IPS DF 6.9 (cell line): ENCODE data around the gene TOGARAM1.

Source experiments
- DNase-seq: peaks from one replicate; pipeline ENCODE4 v3.0.0-alpha.2; 2013; ENCODE audit warnings: low read depth, low spot score
- H3K27ac ChIP-seq: one replicate; pipeline ENCODE4 v1.5.1; 2013; ENCODE audit warnings: low read length, control low read depth
- H3K27me3 ChIP-seq: 2 replicates; pipeline ENCODE4 v1.6.1; 2013; ENCODE audit warnings: mild to moderate bottlenecking, low read length; ENCODE audit not compliant: control insufficient read depth, insufficient read depth
- H3K36me3 ChIP-seq: 2 replicates; pipeline ENCODE4 v1.6.1; 2013; ENCODE audit warnings: low read length; ENCODE audit not compliant: control insufficient read depth, insufficient read depth
- H3K4me1 ChIP-seq: 2 replicates; pipeline ENCODE4 v1.6.1; 2013; ENCODE audit warnings: low read length; ENCODE audit not compliant: control insufficient read depth, insufficient read depth
- H3K4me3 ChIP-seq: 2 replicates; pipeline ENCODE4 v1.5.1; 2013; ENCODE audit warnings: mild to moderate bottlenecking, low read length
- H3K9me3 ChIP-seq: 2 replicates; pipeline ENCODE4 v1.6.1; 2013; ENCODE audit warnings: low read length, inconsistent platforms; ENCODE audit not compliant: control insufficient read depth, insufficient read depth
- WGBS: extraction: QIAGEN DNeasy Blood & Tissue Kit; methylation state at CpG from one replicate; pipeline ENCODE4 v1.1.7; 2013; ENCODE audit warnings: mixed read lengths, missing lambda C conversion rate; ENCODE audit not compliant: insufficient read length, insufficient coverage; 5-methylcytosine and 5-hydroxymethylcytosine counted together

The TOGARAM1 gene

DNA sequence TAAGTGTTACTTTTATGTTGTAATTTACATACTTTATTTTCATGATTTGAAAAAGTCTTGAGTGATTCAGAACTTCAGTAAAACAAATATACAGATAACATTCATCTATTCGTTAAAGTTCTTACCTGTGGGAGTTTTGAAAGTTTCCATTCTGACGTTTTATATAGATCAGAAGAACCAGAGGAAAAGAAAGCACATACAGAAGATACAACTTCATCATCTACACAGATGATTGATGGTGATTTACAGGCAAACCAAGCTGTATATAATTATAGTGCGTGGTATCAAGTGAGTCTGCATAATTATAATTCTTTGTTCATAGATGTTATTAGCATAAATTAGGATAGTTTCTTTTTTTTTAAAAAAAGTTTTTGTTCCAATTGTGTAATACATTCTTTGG, 152.3 kb downstream of the TOGARAM1 start:
- H3K27ac ChIP-seq: no peak overlapping the region
- H3K9me3 ChIP-seq: no peaks in the 10 kb centered on the region
- no peak for DNase-seq
- peaks cover 6% of the 10 kb centered on the region; the same call in 1 of the 2 replicates for H3K36me3 ChIP-seq
- no CpG with 5 or more reads among the region's 3 CpGs for WGBS
- H3K4me1 ChIP-seq: no peaks in the 10 kb centered on the region
- no peak overlapping the region for H3K4me3 ChIP-seq
- no peaks in the 10 kb centered on the region for H3K27me3 ChIP-seq

GRCh38 chr14:45118594-45118993, 156.6 kb downstream of the TOGARAM1 start:
- no peak for DNase-seq
- Histone ChIP-seq H3K27me3 (no peaks in the 10 kb centered on the region), H3K4me1 (no peaks in the 10 kb centered on the region), H3K27ac (no peak overlapping the region), H3K4me3 (no peak overlapping the region), H3K36me3 (peaks cover 3% of the 10 kb centered on the region; the same call in 1 of the 2 replicates), H3K9me3 (no peaks in the 10 kb centered on the region)
- WGBS: no CpG with 5 or more reads among the region's 6 CpGs

GRCh38 chr14:45120096-45120495, 158.1 kb downstream of the TOGARAM1 start:
- whole genome bisulfite sequencing: no CpG with 5 or more reads among the region's 1 CpG
- H3K4me1 ChIP-seq: no peaks in the 10 kb centered on the region
- H3K36me3 ChIP-seq: peaks cover 3% of the 10 kb centered on the region; the same call in 1 of the 2 replicates
- DNase-seq: no peak
- H3K9me3 ChIP-seq: no peaks in the 10 kb centered on the region
- H3K27ac ChIP-seq: no peak overlapping the region
- H3K27me3 ChIP-seq: no peaks in the 10 kb centered on the region
- no peak overlapping the region for H3K4me3 ChIP-seq

- Histone ChIP-seq H3K27me3 (no peaks in the 10 kb centered on the region), H3K9me3 (no peaks in the 10 kb centered on the region), H3K36me3 (peaks cover 5% of the 10 kb centered on the region; the same call in 1 of the 2 replicates), H3K4me3 (no peak overlapping the region), H3K27ac (no peak overlapping the region), H3K4me1 (no peaks in the 10 kb centered on the region)
- no peak for DNase-seq
- WGBS: no CpG with 5 or more reads among the region's 3 CpGs
Measured at GRCh38 chr14:45123271-45123670, 161.3 kb downstream of the TOGARAM1 start.
